Liver (tissue), 9 donors: ENCODE data around the gene JAK2. TPM values are rescaled to one million over a fixed set of nuclear protein-coding genes. Genes with fewer than 3 reads are reported as not detected.

Experiments
- DNase-seq: peaks from one replicate; pipeline ENCODE4 v3.0.0-alpha.2; 2017; ENCODE audit warnings: low spot score
- H3K27ac ChIP-seq, 2 donors: one replicate each; pipeline ENCODE4 v1.7.0; 2013; ENCODE audit warnings: inconsistent platforms in 2 of 2, low read length in 2 of 2, control low read depth in 1 of 2, low read depth in 1 of 2, mild to moderate bottlenecking in 1 of 2
- H3K27me3 ChIP-seq, 4 donors: one replicate each; pipeline versions ENCODE4 v1.6.1 to v1.7.0; 2013; ENCODE audit warnings: low read length in 3 of 4, inconsistent platforms in 1 of 4, mild to moderate bottlenecking in 1 of 4, moderate library complexity in 1 of 4; ENCODE audit not compliant: control insufficient read depth in 4 of 4, insufficient read depth in 4 of 4
- H3K36me3 ChIP-seq, 4 donors: one replicate each; pipeline versions ENCODE4 v1.6.1 to v1.7.0; 2013; ENCODE audit warnings: low read length in 3 of 4, mild to moderate bottlenecking in 3 of 4, low read depth in 1 of 4, moderate library complexity in 1 of 4; ENCODE audit not compliant: control insufficient read depth in 4 of 4, insufficient read depth in 3 of 4
- H3K4me1 ChIP-seq, 4 donors: one replicate each; pipeline versions ENCODE4 v1.6.1 to v1.7.0; 2013; ENCODE audit warnings: low read length in 3 of 4, mild to moderate bottlenecking in 3 of 4, moderate library complexity in 1 of 4; ENCODE audit not compliant: control insufficient read depth in 4 of 4, insufficient read depth in 4 of 4
- H3K4me3 ChIP-seq, 3 donors: one replicate each; pipeline versions ENCODE4 v1.6.1 to v1.7.0; 2013; ENCODE audit warnings: low read length in 3 of 3, control low read depth in 1 of 3, low read depth in 1 of 3, mild to moderate bottlenecking in 1 of 3
- H3K9ac ChIP-seq, 2 donors: one replicate each; pipeline ENCODE4 v1.7.0; 2013; ENCODE audit warnings: low read length in 2 of 2, mild to moderate bottlenecking in 2 of 2, moderate library complexity in 2 of 2, control low read depth in 1 of 2, low read depth in 1 of 2
- H3K9me3 ChIP-seq, 4 donors: one replicate each; pipeline versions ENCODE4 v1.6.1 to v1.7.0; 2013; ENCODE audit warnings: low read length in 3 of 4; ENCODE audit not compliant: control insufficient read depth in 4 of 4
- ATF3 ChIP-seq: IDR thresholded peaks from 2 replicates; pipeline ENCODE4 v1.6.1; 2016; ENCODE audit warnings: antibody characterized with exemption
- CTCF ChIP-seq: fragments of 150-350 bp; IDR thresholded peaks from 2 replicates; pipeline ENCODE4 v1.5.1; 2017; ENCODE audit warnings: improper control_type of control experiment, low read depth, low read length; ENCODE audit not compliant: missing input control
- EGR1 ChIP-seq, 2 donors: IDR thresholded peaks; 2 replicates each; pipeline ENCODE4 v1.6.1; 2016 to 2018; ENCODE audit warnings: antibody characterized with exemption in 2 of 2, low read depth in 2 of 2
- FOXA1 ChIP-seq: IDR thresholded peaks from 2 replicates; pipeline ENCODE4 v1.6.1; 2016; ENCODE audit warnings: antibody characterized with exemption
- FOXA2 ChIP-seq: IDR thresholded peaks from 2 replicates; pipeline ENCODE4 v1.6.1; 2016; ENCODE audit warnings: antibody characterized with exemption
- GABPA ChIP-seq, 2 donors: IDR thresholded peaks in 1 of 2; conservative IDR thresholded peaks in 1 of 2; 2 replicates each; pipeline ENCODE4 v1.6.1; 2016; ENCODE audit warnings: antibody characterized with exemption in 2 of 2, mild to moderate bottlenecking in 1 of 2, moderate library complexity in 1 of 2
- JUND ChIP-seq, 2 donors: IDR thresholded peaks; 2 replicates each; pipeline ENCODE4 v1.6.1; 2016; ENCODE audit warnings: antibody characterized with exemption in 2 of 2
- MAX ChIP-seq: IDR thresholded peaks from 2 replicates; pipeline ENCODE4 v1.6.1; 2016; ENCODE audit warnings: antibody characterized with exemption
- NR2F2 ChIP-seq: IDR thresholded peaks from 2 replicates; pipeline ENCODE4 v1.6.1; 2016; ENCODE audit warnings: antibody characterized with exemption
- RAD21 ChIP-seq, 2 donors: IDR thresholded peaks; 2 replicates each; pipeline ENCODE4 v1.6.1; 2016; ENCODE audit warnings: antibody characterized with exemption in 2 of 2, mild to moderate bottlenecking in 2 of 2
- REST ChIP-seq: IDR thresholded peaks from 2 replicates; pipeline ENCODE4 v1.6.1; 2016; ENCODE audit warnings: antibody characterized with exemption, mild to moderate bottlenecking
- RXRA ChIP-seq, 2 donors: IDR thresholded peaks; 2 replicates each; pipeline ENCODE4 v1.6.1; 2017 to 2018; ENCODE audit warnings: antibody characterized with exemption in 2 of 2, mild to moderate bottlenecking in 1 of 2
- SP1 ChIP-seq: IDR thresholded peaks from 2 replicates; pipeline ENCODE4 v1.6.1; 2018; ENCODE audit warnings: antibody characterized with exemption, mild to moderate bottlenecking
- TAF1 ChIP-seq: conservative IDR thresholded peaks from 2 replicates; pipeline ENCODE4 v1.6.1; 2016; ENCODE audit warnings: antibody characterized with exemption, mild to moderate bottlenecking
- YY1 ChIP-seq: IDR thresholded peaks from 2 replicates; pipeline ENCODE4 v1.6.1; 2016; ENCODE audit warnings: antibody characterized with exemption, mild to moderate bottlenecking
- WGBS: extraction: QIAGEN DNeasy Blood & Tissue Kit; methylation state at CpG from one replicate; pipeline ENCODE4 v1.1.7; 2013; 5-methylcytosine and 5-hydroxymethylcytosine counted together
- polyA plus RNA-seq, 2 donors: library from polyadenylated mRNA; stranded (reverse) in 1 of 2; unstranded in 1 of 2; fragments of 200-250 nt in 1 of 2; fragments of >200 nt in 1 of 2; fragmentation: Nextera tagmentation in 1 of 2; extraction: Ambion mirVana in 1 of 2; gene quantifications; one replicate each; pipeline versions ENCODE4 v1.2.1 to v1.2.3, GENCODE V29; 2013 to 2015
- total RNA-seq, 2 donors: library from RNA; depleted of rRNA; stranded (reverse); fragments of >200 nt; gene quantifications; one replicate each; pipeline ENCODE4 v1.2.3, GENCODE V29; 2014
- donor health status: healthy.
- donor health status: healthy.
- donor health status: healthy.
- donor health status: healthy.
- donor health status: healthy.

JAK2 gene
- total and polyA plus RNA-seq, 4 donors, result 1.5 to 21.5 (median 5.1) TPM

GRCh38 chr9:5073701-5074100 lies 88.6 kb downstream of the JAK2 start (continued):
- no peak for TF ChIP-seq TAF1
- TF ChIP-seq SP1, result no peak
- no peak for TF ChIP-seq MAX

- no peaks in the 10 kb centered on the region for H3K4me1 ChIP-seq
- H3K27ac ChIP-seq, result no peak overlapping the region
- peaks cover 0 to 1% (median 0%) of the 10 kb centered on the region in 4 donors for H3K9me3 ChIP-seq
- 87% methylated on average over 30 of the region's 30 CpGs for WGBS
- no peak overlapping the region for H3K4me3 ChIP-seq
- H3K36me3 ChIP-seq, result peaks cover 5 to 33% (median 20%) of the 10 kb centered on the region in 4 donors
- DNase-seq, result no peak
- H3K27me3 ChIP-seq, result no peaks in the 10 kb centered on the region
- H3K9ac ChIP-seq, result no peak overlapping the region
- TF ChIP-seq GABPA (IDR thresholded peaks at IDR 0.05 in 1 of 2, conservative IDR thresholded peaks at IDR 0.05 in 1 of 2) (no peak), REST (no peak), SP1 (no peak), ATF3 (no peak), FOXA1 (no peak), YY1 (no peak), CTCF (no peak)
These were observed 100.9 kb downstream of the JAK2 start for GRCh38 chr9:5085993-5086392.

GRCh38 chr9:5089737-5090136 lies 104.7 kb downstream of the JAK2 start:
- Histone ChIP-seq H3K9ac (no peak overlapping the region), H3K27ac (no peak overlapping the region), H3K4me1 (no peaks in the 10 kb centered on the region), H3K9me3 (peaks cover 0 to 1% (median 0%) of the 10 kb centered on the region in 4 donors), H3K4me3 (no peak overlapping the region), H3K36me3 (peaks cover 0 to 19% (median 17%) of the 10 kb centered on the region in 4 donors), H3K27me3 (no peaks in the 10 kb centered on the region)
- TF ChIP-seq ATF3 (no peak), NR2F2 (no peak), RXRA (IDR thresholded peaks at IDR 0.05) (no peak), JUND (IDR thresholded peaks at IDR 0.05) (no peak), RAD21 (IDR thresholded peaks at IDR 0.05) (no peak), GABPA (IDR thresholded peaks at IDR 0.05 in 1 of 2, conservative IDR thresholded peaks at IDR 0.05 in 1 of 2) (no peak), MAX (no peak), CTCF (no peak), EGR1 (IDR thresholded peaks at IDR 0.05; ENCODE audit: low read depth in 2 of 2) (no peak), FOXA1 (no peak), FOXA2 (no peak)
- WGBS, result 88% methylated on average over 2 of the region's 2 CpGs
- no peak for DNase-seq
